Pulmonary artery endothelial cell (primary cell): Measurements from ENCODE around the gene PAM16. TPM values are rescaled to one million over a fixed set of nuclear protein-coding genes. Genes with fewer than 3 reads are reported as not detected.

Experiments
- DNase-seq: peaks from one replicate; pipeline ENCODE4 v3.0.0-alpha.2; 2011; ENCODE audit warnings: low read depth, low spot score
- total RNA-seq: library from RNA; depleted of rRNA; stranded (reverse); fragments of >200 nt; gene quantifications from 2 replicates; pipeline ENCODE4 v1.2.3, GENCODE V29; 2014

The PAM16 gene
- total RNA-seq, 1 donor from 2014 or later = 26.4 TPM

- no peak for DNase-seq
Measured at GRCh38 chr16:4306470-4307214, 44.5 kb downstream of the PAM16 start.

- DNase-seq = no peak
Measured at GRCh38 chr16:4303973-4304372, 47.1 kb downstream of the PAM16 start.

GRCh38 chr16:4301968-4302367 lies 49.2 kb downstream of the PAM16 start:
- DNase-seq = no peak

DNA sequence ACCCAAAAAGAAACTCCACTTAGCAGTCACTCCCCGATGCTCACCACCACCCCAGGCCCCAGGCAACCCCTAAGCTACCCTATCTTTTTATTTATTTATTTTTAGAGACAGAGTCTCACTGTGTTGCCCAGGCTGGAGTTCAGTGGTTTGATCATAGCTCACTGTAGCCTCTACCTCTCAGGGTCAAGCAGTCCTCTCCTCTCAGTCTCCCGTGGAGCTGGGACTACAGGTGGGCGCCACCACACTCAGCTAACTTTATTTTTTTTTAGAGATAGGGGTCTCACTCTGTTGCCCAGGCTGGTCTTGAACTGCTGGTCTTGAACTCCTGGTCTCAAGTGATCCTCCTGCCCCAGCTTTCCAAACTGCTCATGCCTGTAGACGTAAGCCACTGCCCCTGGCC lies 49.9 kb downstream of the PAM16 start:
- no peak for DNase-seq

DNA sequence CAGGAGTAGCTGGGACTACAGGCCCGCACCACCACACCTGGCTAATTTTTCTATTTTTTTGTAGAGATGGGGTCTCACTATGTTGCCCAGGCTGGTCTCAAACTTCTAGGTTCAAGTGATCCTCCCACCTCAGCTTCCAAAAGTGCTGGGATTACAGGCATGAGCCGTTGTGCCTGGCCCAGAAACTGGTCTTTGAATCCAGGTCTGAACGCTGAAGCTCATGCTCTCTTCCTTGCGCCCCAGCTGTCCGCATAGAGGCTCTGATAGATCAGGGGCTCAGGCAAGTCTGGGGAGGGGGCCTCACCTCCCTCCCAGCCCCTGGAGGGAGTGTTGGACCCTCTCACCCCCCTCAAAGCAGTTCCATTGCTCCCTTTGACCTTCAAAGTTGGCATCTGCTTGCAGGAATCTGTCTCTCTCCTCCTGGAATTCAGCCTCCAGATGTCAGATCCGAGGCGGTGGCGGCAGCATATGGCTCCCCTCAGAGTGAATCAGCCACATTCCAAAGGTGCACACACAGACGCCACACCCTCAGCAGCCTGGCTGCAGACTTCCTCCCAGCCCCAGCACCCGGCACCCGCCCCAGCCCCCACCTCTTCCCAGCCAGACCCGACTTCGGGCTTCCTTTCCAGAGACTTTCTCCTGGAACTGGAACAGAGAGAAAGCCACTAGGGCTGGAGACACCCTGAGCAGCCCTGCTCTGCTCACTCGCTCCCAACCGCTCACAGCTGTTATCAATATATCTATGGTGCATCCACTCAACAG lies 52.2 kb downstream of the PAM16 start:
- DNase-seq = peak; percentile 61

DNA sequence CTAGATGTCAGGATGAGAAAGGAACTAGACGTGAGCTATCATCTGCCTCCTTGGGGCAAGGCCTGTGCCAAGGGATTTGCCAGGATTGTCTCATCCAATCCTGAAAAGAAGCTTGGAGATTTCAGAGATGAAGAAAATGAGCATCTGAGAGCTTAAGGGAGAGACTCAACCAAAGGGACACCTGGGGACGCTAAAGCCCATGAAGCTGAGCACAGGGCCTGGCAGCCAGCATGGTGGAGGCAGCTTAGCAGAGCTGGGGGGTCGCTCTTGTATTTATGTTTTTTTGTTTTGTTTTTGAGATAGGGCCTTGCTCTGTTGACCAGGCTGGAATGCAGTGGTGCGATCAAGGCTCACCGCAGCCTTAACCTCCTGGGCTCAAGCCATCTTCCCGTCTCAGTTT lies 53.6 kb downstream of the PAM16 start:
- no peak for DNase-seq

- DNase-seq = no peak
Measured at GRCh38 chr16:4295581-4295980, 55.5 kb downstream of the PAM16 start.

DNA sequence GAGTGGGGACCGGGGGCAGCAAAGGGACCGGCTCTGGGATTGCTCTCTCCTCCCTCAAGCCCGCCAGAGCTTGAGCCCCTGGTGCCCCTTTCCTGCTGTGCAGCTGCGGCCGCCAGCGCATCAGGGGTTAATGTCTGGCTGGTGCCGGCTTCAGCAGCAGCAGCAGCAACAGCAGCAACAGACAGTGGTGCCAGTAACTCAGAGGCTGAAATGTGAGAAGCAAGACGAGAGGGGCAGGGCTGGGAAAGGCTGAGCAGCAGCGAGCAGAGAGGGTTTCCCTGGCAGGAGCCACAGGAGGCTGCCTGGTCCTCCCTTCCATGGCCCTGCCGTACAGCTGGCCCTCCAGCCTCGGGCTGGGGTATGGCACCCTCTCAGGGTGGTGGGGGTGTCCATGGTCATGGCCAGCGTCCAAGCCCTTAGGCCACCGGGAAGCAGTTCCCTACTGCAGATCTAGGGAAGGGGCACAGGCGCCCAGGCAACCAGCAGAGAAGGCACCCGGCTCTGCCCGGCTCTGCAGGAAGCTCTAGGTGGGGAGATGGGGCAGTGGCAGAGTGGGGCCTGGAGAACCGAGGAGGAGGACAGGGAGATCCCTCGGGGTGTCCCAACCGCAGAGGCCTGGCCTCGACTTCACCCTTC lies 57.2 kb downstream of the PAM16 start:
- no peak for DNase-seq

- no peak for DNase-seq
Measured at GRCh38 chr16:4293181-4293716, 57.9 kb downstream of the PAM16 start.

- DNase-seq = no peak
Measured at GRCh38 chr16:4291699-4292098, 59.4 kb downstream of the PAM16 start.

Other genes starting within 250 kb of the PAM16 start
- gene ADCY9, start 234.9 kb downstream of the PAM16 start, total RNA-seq = 6.3 and 14.5 TPM in 2 replicates
- 0.07 and 0.11 TPM in 2 replicates for gene SRL, start 109.2 kb downstream of the PAM16 start, total RNA-seq
- gene TFAP4, start 78.3 kb downstream of the PAM16 start, total RNA-seq = 9.4 and 13.6 TPM in 2 replicates
- gene GLIS2, start 35.3 kb downstream of the PAM16 start, total RNA-seq = 1.1 and 1.6 TPM in 2 replicates
- gene VASN, start 20.5 kb upstream of the PAM16 start, total RNA-seq = 0.04 and 0.20 TPM in 2 replicates
- 33.0 and 42.4 TPM in 2 replicates for gene CORO7, start 65.3 kb upstream of the PAM16 start, total RNA-seq
- 56.0 and 100 TPM in 2 replicates for gene DNAJA3, start 74.5 kb upstream of the PAM16 start, total RNA-seq
- gene NMRAL1, start 123.3 kb upstream of the PAM16 start, total RNA-seq = 61.2 and 86.6 TPM in 2 replicates
- gene HMOX2, start 125.1 kb upstream of the PAM16 start, total RNA-seq = 124 and 143 TPM in 2 replicates
- 12.1 and 15.2 TPM in 2 replicates for gene CDIP1, start 187.5 kb upstream of the PAM16 start, total RNA-seq
- gene C16orf96, start 205.0 kb upstream of the PAM16 start, total RNA-seq = not detected in 2 replicates